ENCODE data around the gene HMGXB3. TPM values are rescaled to one million over a fixed set of nuclear protein-coding genes. Genes with fewer than 3 reads are reported as not detected.

HMGXB3 gene
- total and polyA plus RNA-seq, 11 donors, result 10.7 to 25.9 (median 17.5) TPM

DNA sequence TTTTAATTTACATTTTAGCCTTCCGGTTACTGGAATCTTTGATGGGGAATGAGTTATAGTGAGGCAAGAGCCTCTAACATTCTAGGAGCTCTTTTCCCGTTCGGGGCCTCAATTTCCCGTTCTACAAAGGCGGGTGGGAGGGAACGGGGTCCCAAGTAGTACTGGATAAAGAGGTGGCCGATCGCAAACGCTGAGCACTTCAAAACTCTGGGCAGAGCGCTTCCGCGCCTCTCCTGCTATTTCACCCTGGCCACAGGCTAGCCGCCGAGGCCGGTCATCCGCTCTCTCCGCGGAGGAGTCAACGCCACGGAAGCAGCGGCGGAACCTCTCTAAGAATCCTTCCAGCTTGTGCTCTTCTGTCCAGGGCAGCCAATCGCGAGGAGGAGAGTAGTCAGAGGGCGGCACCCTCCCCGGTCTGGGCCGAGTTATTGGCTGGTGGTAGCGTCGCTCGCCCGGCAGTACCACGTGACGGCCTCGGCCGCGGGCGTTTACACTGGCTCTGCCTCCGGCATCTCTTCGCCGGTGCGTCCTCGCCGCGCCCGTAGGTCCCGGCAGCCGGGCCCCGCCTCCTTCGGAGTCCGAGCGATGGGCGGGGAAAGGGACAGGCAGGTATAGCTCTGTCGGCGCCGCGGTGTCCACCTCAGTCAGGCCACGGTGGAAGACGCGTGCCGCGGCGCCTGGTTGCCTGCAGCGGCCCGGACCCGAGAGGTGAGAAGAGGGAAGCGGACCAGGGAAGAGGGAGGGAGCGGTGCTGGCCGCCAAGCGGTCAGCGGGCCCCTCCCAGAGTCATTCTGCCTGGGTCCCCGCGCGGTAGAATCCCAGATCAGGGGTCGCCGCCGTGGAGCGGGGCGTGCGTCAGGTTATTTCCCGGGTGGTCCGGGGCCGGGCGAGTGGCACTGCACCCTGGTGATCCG, 40.0 kb upstream of the HMGXB3 start, which contains the start of gene SLC26A2:
SLC26A2 (plus strand) TSS at position 487 of the 914 bp plus-strand sequence. CDS start 16,895 bp downstream, outside the sequence.
- DNase-seq, result peak; percentile 98
- no peaks in the 10 kb centered on the region for H3K36me3 ChIP-seq
- H3K4me3 ChIP-seq, result peak within 1 kb of the TSS; percentile 51 to 96 (median 72)
- peak; percentile 99 to 100 (median 100) for ATAC-seq
- H3K27ac ChIP-seq, result peak within 1 kb of the TSS; percentile 49 to 93 (median 87)
- TF ChIP-seq POLR2A (IDR thresholded peaks at IDR 0.05), result peak in 1 of 2 donors; percentile 96
- TF ChIP-seq, protein P1, sequence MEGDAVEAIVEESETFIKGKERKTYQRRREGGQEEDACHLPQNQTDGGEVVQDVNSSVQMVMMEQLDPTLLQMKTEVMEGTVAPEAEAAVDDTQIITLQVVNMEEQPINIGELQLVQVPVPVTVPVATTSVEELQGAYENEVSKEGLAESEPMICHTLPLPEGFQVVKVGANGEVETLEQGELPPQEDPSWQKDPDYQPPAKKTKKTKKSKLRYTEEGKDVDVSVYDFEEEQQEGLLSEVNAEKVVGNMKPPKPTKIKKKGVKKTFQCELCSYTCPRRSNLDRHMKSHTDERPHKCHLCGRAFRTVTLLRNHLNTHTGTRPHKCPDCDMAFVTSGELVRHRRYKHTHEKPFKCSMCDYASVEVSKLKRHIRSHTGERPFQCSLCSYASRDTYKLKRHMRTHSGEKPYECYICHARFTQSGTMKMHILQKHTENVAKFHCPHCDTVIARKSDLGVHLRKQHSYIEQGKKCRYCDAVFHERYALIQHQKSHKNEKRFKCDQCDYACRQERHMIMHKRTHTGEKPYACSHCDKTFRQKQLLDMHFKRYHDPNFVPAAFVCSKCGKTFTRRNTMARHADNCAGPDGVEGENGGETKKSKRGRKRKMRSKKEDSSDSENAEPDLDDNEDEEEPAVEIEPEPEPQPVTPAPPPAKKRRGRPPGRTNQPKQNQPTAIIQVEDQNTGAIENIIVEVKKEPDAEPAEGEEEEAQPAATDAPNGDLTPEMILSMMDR (IDR thresholded peaks at IDR 0.05), result no peak
- no peaks in the 10 kb centered on the region for H3K9me3 ChIP-seq
- H3K27me3 ChIP-seq, result no peaks in the 10 kb centered on the region
- H3K4me1 ChIP-seq, result peaks cover 0 to 22% (median 14%) of the 10 kb centered on the region in 12 donors
- 0 to 1% (median 1%) methylated on average over 37 to 84 of the region's 84 CpGs for WGBS, 4 donors
- intact Hi-C loops (cut with DNase I), result loop anchor here in 9 of 10 donors (2.0 to 10.0 kb wide), 7 partner anchors 103 to 326 kb away; no protein-coding TSS in a partner anchor

DNA sequence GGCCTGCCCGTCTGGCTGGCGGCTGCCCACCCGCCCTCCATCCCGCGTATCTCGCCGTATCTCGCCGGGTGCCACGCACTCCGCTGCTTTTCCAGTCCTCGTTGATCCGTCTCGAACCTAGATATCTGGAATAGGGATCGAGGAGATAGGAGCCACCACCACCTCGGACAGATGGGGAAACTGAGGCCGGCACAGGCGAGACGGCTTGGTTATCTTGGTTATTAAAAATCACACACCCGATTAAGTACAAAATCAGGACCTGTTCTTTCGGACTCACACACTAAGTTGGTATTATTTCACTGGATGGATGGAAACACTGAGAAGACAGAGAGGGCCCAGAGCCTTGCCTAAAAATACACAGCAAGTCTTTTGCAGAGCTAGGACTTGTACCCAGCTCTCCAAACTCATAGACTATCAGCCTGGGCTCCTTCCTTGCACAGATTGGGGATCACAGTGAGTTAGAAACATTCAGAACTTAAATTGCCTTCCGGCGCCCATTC, 39.3 kb upstream of the HMGXB3 start:
- WGBS, 4 donors, result 14 to 28% (median 15%) methylated on average over 13 to 23 of the region's 23 CpGs
- DNase-seq, result no peak

DNA sequence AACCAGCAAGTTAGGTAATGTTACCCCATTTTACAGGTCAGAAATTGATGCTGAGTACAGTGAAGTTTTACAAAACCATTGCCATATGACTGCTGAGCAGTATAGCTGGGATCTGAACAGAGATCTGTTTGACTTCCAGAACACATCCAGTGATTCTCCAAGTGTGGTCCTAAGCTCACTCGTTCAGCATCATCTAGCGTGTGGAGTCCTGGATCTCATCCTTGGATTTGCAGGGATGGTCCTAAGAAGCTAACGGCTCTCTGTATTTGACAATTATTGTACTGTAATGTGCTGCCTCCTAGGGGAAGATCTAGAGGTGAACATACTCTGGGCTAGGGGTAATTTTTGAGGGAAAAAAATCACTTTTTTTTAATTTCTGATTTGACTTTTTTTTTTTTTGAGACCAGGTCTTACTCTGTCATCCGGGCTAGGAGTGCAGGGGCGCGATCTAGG, 38.6 kb upstream of the HMGXB3 start:
- no peak for DNase-seq
- TF ChIP-seq POLR2A (IDR thresholded peaks at IDR 0.05), result no peak
- TF ChIP-seq, protein P1 (IDR thresholded peaks at IDR 0.05), result peak in 11 of 12 donors; percentile 27 to 56 (median 40)
- Histone ChIP-seq H3K36me3 (no peaks in the 10 kb centered on the region), H3K27me3 (no peaks in the 10 kb centered on the region), H3K4me1 (peaks cover 0 to 22% (median 14%) of the 10 kb centered on the region in 12 donors), H3K4me3 (peak overlapping the region in 1 of 12 donors; percentile 66), H3K9me3 (no peaks in the 10 kb centered on the region), H3K27ac (peak overlapping the region in 1 of 12 donors; percentile 93)
- WGBS, 4 donors, result 56 to 67% (median 64%) methylated on average over 6 of the region's 6 CpGs
- intact Hi-C loops (cut with DNase I), result loop anchor here in 9 of 10 donors (2.0 to 10.0 kb wide), 8 partner anchors 105 to 327 kb away; no protein-coding TSS in a partner anchor
- no peak for ATAC-seq

More for the DNA sequence above, 39.3 kb upstream of the HMGXB3 start:
- Histone ChIP-seq H3K27ac (peak overlapping the region in 11 of 12 donors; percentile 26 to 93 (median 81)), H3K4me1 (peaks cover 0 to 22% (median 14%) of the 10 kb centered on the region in 12 donors), H3K9me3 (no peaks in the 10 kb centered on the region), H3K27me3 (no peaks in the 10 kb centered on the region), H3K4me3 (peak overlapping the region; percentile 51 to 96 (median 72)), H3K36me3 (no peaks in the 10 kb centered on the region)
- TF ChIP-seq, protein P1 (IDR thresholded peaks at IDR 0.05), result no peak
- no peak for TF ChIP-seq POLR2A (IDR thresholded peaks at IDR 0.05)
- intact Hi-C loops (cut with DNase I), result loop anchor here in 9 of 10 donors (2.0 to 10.0 kb wide), 7 partner anchors 104 to 326 kb away; no protein-coding TSS in a partner anchor
- ATAC-seq, result no peak

Measured in heart left ventricle (tissue), 16 donors.